ENCODE results near the gene EEIG1. TPM values are rescaled to one million over a fixed set of nuclear protein-coding genes. Genes with fewer than 3 reads are reported as not detected.

EEIG1 gene
- total RNA-seq, 4 donors from 2014 or later = 33.0 to 81.3 (median 48.9) TPM

GRCh38 chr9:127945942-127946341, 34.8 kb downstream of the EEIG1 start:
- H3K4me3 ChIP-seq (ENCODE audit: low read depth, poor library complexity, severe bottlenecking) = no peak overlapping the region
- TF ChIP-seq CTCF (IDR thresholded peaks at IDR 0.05) (no peak), POLR2A (IDR thresholded peaks at IDR 0.05) (no peak)
- 78 to 93% methylated on average over 9 of the region's 9 CpGs for WGBS, 2 donors
- no peak for DNase-seq (ENCODE audit: low spot score in 2 of 2)
- intact Hi-C loops (cut with DNase I; ENCODE audit: low total_unique reads) = loop anchor here (5.0 kb wide), 1 partner anchor 171 kb away; no protein-coding TSS in a partner anchor

GRCh38 chr9:127945338-127945737, 35.5 kb downstream of the EEIG1 start:
- 85 to 91% methylated on average over 24 of the region's 24 CpGs for WGBS, 2 donors
- no peak overlapping the region for H3K4me3 ChIP-seq (ENCODE audit: low read depth, poor library complexity, severe bottlenecking)
- no peak for DNase-seq (ENCODE audit: low spot score in 2 of 2)
- no peak for TF ChIP-seq POLR2A (IDR thresholded peaks at IDR 0.05)
- TF ChIP-seq CTCF (IDR thresholded peaks at IDR 0.05) = no peak
- intact Hi-C loops (cut with DNase I; ENCODE audit: low total_unique reads) = loop anchor here (5.0 kb wide), 1 partner anchor 172 kb away; no protein-coding TSS in a partner anchor

DNA sequence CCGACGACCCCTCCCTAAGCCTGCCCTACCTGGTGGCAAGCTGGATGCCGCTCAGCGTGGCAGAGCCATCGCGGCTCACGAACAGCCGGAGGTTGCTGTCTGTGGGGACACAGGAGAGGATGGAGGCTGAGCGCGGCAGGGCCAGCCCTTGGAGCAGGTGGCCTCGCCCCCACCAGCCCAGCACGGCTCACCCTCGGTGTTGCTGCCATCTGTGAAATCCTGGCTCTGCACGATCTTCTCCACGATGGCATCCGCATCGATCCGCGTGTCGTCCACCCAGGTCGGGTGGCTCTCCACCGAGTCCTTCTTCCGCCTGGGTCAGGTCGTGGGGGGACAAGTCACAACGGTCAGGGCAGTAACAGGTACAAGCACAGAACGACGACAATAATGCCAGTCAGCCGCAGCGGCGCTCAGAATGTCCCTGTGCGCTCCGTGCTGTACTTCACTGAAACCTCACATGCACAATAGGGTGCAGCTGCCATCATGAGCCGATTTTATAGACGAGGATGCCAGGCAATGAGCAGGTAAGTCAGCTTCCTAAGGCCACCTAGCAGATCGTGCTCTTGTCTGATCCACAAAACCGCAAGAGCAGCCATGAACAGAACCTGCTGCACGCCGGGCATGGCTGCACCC, 36.1 kb downstream of the EEIG1 start:
- intact Hi-C loops (cut with DNase I; ENCODE audit: low total_unique reads) = loop anchor here (5.0 kb wide), 2 partner anchors 93 to 173 kb away; no protein-coding TSS in a partner anchor
- H3K4me3 ChIP-seq (ENCODE audit: low read depth, poor library complexity, severe bottlenecking) = no peak overlapping the region
- TF ChIP-seq CTCF (IDR thresholded peaks at IDR 0.05) (no peak), POLR2A (IDR thresholded peaks at IDR 0.05) (no peak)
- no peak for DNase-seq (ENCODE audit: low spot score in 2 of 2)
- WGBS, 2 donors = 88 to 93% methylated on average over 38 of the region's 38 CpGs

GRCh38 chr9:127943731-127944144, 37.1 kb downstream of the EEIG1 start:
- 28 to 37% methylated on average over 13 of the region's 13 CpGs for WGBS, 2 donors
- peak; percentile 77 to 96 for DNase-seq (ENCODE audit: low spot score in 2 of 2)
- TF ChIP-seq CTCF (IDR thresholded peaks at IDR 0.05) = peak in 1 of 3 donors; percentile 85
- no peak for TF ChIP-seq POLR2A (IDR thresholded peaks at IDR 0.05)
- intact Hi-C loops (cut with DNase I; ENCODE audit: low total_unique reads) = loop anchor here (5.0 kb wide), 1 partner anchor 94 kb away; no protein-coding TSS in a partner anchor
- H3K4me3 ChIP-seq (ENCODE audit: low read depth, poor library complexity, severe bottlenecking) = no peak overlapping the region

- no peak for DNase-seq (ENCODE audit: low spot score in 2 of 2)
- 81 to 85% methylated on average over 11 to 14 of the region's 14 CpGs for WGBS, 2 donors
- intact Hi-C loops (cut with DNase I; ENCODE audit: low total_unique reads) = loop anchor here (5.0 kb wide), 1 partner anchor 94 kb away; no protein-coding TSS in a partner anchor
- no peak overlapping the region for H3K4me3 ChIP-seq (ENCODE audit: low read depth, poor library complexity, severe bottlenecking)
- TF ChIP-seq POLR2A (IDR thresholded peaks at IDR 0.05) = no peak
- TF ChIP-seq CTCF (IDR thresholded peaks at IDR 0.05) = no peak
Measured at GRCh38 chr9:127943011-127943662, 37.7 kb downstream of the EEIG1 start.

Data from lower leg skin (tissue), 4 donors.